SK-N-DZ (cell line): Measurements from ENCODE around the gene TOP1.

Experiments
- DNase-seq: peaks from one replicate; pipeline ENCODE4 v3.0.0-alpha.2; 2015; ENCODE audit warnings: low spot score

The TOP1 gene

DNA sequence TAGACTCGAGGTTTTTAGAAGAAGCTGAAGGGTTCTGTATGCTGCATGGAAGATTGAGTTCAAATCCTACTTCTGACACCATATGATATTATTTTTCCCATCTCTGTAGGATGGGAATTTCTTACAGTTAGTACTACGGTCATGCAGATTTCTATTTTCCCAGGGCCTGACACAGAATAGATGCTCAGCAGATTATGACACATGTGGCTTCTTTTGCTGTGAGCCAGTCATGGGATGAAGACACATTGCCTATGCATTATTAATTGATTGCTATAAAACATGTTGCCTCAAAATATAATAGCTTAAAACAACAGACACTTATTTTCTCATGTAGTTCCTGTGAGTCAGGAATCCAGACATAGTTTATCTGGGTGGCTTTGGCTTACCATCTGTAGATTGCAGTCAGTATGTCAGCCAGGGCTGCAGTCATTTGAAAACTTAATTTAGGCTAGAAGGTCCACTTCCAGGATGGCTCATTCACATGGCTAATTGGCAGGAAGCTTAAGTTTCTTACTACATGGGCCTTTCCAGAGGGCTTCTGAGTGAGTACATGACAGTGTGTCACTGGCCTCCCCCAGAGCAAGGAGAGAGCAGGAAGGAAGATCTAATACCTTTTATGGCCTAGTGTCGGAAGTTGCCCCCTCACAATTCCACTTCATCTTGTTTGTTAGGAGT is 29.5 kb downstream of the TOP1 start:
- DNase-seq, result peak; percentile 43

DNA sequence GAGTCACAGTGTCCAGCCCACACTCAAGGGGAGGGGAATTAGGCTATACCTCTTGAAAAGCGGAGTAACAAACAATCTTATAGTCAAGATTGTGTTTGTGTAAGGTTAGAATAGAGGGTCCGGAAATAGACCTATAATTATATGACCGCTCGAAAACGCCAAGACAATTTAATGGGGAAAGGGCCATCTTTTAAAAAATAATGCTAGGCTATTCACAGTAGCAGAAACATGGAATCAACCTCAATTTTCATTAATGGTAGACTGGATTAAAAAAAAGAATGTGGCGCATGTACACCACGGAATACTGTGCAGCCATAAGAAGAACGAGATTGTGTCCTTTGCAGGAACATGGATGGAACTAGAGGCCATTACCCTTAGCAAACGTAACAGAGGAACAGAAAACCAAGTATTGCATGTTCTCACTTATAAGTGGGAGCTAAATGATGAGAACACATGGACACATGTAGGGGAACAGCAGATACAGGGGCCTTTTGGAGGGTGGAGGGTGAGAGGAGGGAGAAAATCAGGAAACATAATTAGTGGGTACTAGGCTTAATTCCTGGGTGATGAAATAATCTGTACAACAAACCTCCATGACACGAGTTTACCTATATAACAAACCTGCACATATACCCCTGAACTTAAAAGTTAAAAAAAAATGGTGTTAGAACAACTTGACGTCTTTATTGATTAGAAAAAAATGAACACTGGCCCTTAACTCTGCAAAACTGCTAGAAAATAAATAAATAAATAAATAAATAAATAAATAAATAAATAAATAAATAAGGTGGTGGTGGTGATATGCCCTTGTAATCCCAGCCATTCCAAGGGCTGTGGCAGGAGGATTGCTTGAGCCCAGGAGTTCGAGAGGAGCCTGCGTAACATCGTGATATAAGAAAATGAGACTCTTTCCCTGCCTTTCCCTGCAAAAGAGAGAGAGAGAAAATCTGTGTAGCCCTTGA is 30.3 kb downstream of the TOP1 start:
- DNase-seq, result no peak

DNA sequence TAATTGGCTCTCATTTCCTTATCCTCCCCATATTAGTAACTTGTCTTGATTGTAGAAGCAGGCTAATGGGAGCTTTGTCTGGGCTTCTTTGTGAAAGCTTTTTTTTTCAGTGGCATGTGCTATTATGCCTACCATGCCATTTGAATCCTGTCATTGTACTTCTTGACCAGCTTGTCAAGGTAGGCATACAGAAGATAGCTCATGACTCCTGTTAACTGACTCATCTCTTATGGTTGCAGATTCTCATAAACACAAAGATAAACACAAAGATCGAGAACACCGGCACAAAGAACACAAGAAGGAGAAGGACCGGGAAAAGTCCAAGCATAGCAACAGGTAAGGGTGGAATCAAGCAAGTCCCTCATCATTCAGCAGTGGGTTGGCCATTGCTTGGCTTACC is 32.5 kb downstream of the TOP1 start:
- DNase-seq, result no peak

DNA sequence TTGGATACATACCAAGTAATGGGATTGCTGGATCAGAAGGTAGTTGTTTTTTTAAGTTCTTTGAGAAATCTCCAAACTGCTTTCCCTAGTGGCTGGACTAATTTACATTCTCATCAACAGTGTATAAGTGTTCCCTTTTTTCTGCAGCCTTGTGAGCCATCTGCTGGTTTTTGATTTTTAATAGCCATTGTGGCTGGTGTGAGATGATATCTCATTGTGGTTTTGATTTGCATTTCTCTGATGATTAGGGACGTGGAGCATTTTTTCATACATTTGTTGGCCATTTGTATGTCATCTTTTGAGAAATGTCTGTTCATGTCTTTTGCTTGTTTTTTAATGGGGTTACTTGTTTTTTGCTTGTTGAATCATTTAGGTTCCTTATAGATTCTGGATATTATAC is 34.8 kb downstream of the TOP1 start:
- no peak for DNase-seq

DNA sequence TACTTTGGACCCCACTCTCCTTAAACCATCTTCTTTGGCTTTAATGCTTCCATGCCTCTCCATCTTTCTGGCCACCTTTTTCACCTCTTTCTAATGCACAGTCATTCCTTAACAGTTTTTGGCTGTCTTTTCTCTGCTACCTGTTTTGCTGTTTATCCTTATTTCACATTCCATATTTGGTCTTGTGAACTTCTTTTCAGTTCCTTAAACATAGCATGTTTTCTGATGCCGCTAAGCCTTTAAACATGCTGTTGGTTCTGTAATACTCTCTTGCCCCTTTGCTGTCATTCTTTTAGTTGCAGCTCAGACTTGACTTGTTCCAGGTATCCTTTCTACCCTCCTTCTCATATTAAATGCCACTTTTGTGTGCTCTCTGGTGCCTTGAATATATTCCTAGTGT is 35.8 kb downstream of the TOP1 start:
- DNase-seq, result no peak

- no peak for DNase-seq
Measured at GRCh38 chr20:41065716-41066115, 37.1 kb downstream of the TOP1 start.

GRCh38 chr20:41068806-41069205 is 40.2 kb downstream of the TOP1 start:
- no peak for DNase-seq

GRCh38 chr20:41072190-41072863 is 43.7 kb downstream of the TOP1 start:
- DNase-seq, result no peak

GRCh38 chr20:41072915-41073314 is 44.3 kb downstream of the TOP1 start:
- DNase-seq, result no peak

GRCh38 chr20:41074441-41074840 is 45.8 kb downstream of the TOP1 start:
- DNase-seq, result no peak

DNA sequence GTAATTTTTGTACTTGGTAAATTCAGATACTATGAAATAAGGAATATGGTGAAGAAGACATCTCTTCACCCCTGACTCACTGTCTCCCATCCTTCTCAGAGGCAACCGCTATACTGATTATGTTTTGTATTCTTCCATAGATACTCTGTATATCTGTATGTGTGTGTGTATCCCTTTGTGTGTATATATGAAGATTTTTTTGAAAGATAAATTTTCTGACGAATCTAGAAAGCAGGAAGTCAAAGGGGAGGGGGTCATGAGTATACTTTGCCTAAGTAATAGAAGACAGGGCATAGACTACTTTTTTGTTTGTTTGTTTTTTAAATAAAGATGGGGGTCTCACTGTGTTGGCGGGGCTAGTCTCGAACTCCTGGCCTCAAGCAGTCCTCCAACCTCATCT is 48.2 kb downstream of the TOP1 start:
- no peak for DNase-seq

DNA sequence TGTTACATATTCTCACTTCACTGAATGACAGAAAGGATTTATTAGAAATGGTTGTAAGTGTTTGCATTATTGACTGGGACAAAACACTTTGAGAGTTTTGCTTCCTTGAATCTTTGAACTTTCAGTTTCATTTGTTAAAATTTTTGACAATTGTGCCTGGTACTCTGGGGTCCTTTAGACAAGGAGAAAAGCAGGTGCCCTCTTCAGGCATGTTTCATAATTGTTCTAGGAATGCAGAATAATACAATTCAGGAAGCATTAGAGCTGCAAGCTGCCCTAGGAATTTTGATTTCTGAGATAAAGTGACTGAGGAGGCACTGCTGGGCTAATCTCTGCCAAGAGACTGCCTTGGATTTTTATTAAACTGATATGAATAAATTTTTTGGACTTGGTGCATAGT is 49.7 kb downstream of the TOP1 start:
- peak; percentile 63 for DNase-seq

DNA sequence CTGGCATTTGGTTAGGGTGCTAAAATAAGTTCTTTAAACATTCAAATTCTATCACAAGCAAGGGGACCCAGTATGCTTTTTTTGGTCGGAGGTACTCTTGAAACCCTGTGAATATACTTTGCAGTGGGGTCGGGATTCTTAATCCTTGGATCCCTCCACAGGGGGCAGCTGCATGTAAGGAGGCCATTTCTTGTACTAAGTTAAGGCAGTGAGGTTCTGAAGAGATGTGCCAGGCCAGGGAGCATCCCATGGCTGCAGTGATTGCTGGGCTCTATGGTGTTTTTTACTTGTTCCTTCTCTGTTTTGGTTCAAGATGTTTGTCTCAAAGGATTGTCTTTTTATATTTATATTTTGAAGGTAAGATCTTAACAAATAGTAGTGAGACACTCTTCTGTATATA is 50.4 kb downstream of the TOP1 start:
- no peak for DNase-seq

DNA sequence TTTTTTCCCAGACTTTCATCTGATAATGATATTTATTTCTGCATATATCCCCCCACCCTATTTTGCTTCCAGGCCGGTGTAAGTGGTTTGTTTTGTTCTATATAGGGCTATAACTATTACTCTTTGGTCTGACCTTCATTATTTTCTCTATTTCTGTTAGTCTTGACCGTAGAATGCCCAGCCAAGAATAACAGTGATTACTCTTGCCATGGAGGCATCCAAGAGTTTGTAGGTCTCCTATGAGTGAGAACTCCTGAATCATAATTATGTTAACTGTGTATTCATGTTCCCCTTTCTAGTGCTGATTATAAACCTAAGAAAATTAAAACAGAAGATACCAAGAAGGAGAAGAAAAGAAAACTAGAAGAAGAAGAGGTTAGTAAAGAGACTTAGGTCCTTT is 52.2 kb downstream of the TOP1 start:
- no peak for DNase-seq

- DNase-seq, result no peak
Measured at GRCh38 chr20:41081276-41081814, 52.7 kb downstream of the TOP1 start.

DNA sequence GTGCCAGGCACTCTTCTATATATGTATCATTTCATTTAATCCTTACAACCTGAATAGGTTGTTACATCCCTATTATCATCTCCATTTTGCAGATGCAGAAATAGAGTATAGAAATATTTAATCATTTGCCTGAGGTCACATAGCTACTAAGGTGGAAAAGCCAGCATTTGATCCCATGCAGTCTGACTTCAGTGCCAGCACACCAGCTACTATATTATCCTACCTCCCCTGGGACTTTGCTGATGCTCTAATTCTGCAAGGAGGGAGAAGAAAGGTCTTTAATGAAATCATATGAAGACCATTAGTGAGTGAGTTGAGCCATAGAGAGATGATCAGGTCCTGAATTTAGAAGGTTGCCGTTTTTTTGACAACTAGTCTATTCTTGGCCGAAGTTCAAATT is 53.7 kb downstream of the TOP1 start:
- peak; percentile 33 for DNase-seq

DNA sequence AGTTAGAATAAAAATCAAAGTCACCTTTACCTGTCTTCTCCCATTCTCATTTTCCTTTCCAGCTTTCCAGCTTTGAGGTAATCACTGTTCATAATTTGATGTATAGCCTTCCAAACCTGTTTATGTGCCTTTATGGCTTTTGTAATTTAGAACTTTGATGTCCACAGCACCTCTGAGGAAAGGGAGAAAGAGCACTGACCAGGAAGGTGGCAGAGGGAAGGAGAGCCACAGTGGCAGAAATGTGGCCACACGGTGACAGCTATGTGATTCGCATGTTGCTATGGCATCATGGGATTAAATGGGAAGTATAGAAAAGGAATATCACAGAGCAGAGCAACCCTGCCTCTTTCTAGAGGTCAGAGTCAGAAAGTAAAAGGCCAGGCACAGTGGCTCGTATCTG is 57.0 kb downstream of the TOP1 start:
- DNase-seq, result no peak

DNA sequence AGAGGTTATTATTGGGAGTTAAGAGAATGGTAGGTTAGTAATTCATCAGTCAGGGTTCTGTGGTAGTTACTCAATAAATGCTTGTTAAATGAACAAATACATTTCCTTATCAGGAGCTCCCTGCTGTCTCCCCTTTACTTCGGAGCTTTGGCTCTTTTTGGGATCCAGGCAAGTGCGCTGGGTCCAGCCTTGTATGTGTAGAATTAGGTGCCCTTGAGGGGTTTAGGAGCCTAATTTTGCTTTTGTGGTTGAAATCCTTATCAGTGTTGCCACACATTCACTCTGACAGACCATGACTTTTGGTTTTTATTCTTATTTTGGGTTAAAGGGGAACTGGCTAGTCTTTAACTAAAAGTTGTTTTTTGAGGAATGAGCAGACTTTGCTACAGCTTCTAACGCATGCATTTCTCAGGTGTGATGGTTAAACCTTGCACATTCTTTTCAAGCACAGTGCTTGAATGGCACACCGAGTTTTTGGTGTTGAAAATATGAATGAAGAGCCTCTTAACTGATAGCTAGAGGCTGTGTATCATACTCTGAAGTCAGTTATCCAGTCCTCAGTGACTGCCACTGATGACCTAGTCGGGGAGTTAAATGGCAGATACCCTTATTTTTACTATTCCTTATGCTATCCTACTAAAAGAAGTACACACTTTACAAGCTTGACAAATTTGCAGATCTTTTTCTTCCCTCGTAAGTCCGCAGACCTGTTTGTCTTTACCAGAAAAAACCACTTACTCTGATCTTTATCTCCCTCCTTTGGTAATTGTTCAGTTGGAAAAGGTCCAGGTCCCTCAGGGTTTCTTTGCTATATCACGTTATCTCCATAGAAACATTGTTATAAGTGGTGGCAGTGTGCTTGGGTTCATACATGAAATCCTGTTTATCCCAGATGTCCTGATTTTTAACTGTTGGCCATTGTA is 58.0 kb downstream of the TOP1 start:
- DNase-seq, result peak; percentile 98

GRCh38 chr20:41087325-41087685 is 58.7 kb downstream of the TOP1 start:
- no peak for DNase-seq

GRCh38 chr20:41087777-41088176 is 59.2 kb downstream of the TOP1 start:
- no peak for DNase-seq

DNA sequence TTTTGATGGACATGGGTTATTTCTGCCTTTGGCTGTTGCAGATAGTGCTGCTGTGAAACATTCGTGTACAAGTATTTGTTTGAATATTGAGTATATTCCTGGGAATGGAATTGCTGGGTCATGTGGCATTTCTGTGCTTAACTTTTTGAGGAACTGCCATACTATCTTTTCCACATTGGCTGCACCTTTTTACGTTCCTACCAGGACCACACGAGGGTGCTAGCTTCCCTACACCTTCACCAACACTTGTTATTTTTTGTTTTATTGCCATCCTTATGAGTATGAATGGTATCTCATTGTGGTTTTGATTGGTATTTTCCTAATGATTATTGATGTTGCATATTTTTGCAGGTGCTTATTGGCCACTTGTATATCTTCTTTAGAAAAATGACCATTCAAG is 60.9 kb downstream of the TOP1 start:
- no peak for DNase-seq
